Ovary (tissue), 9 donors: ENCODE results near the gene FIGLA. TPM values are rescaled to one million over a fixed set of nuclear protein-coding genes. Genes with fewer than 3 reads are reported as not detected.

Experiments used
- DNase-seq, 5 donors: peaks; one replicate each; pipeline ENCODE4 v3.0.0-alpha.2; 2019 to 2020
- H3K27ac ChIP-seq, 2 donors: fragments of 200-600 bp; one replicate each; pipeline versions ENCODE4 v1.5.1 to v1.8.0; 2019 to 2022
- H3K27me3 ChIP-seq: fragments of 200-600 bp; one replicate; pipeline ENCODE4 v1.8.0; 2022
- H3K36me3 ChIP-seq: fragments of 200-600 bp; sonication (generic); one replicate; pipeline ENCODE4 v1.5.1; 2019
- H3K4me1 ChIP-seq: one replicate; pipeline ENCODE4 v1.8.1; 2013; ENCODE audit warnings: mild to moderate bottlenecking, moderate library complexity; ENCODE audit not compliant: insufficient read depth
- H3K4me3 ChIP-seq: fragments of 200-600 bp; sonication (generic); one replicate; pipeline ENCODE4 v1.5.1; 2017
- H3K9me3 ChIP-seq, 2 donors: fragments of 200-600 bp in 1 of 2; sonication (generic) in 1 of 2; one replicate each; pipeline versions ENCODE4 v1.5.1 to v1.8.1; 2013 to 2019; ENCODE audit warnings: mild to moderate bottlenecking in 1 of 2, moderate library complexity in 1 of 2
- CTCF ChIP-seq, 3 donors: fragments of 450-650 bp in 2 of 3; fragments of 200-600 bp in 1 of 3; IDR thresholded peaks; one replicate each; pipeline versions ENCODE4 v1.5.1 to v1.8.0; 2016 to 2022; ENCODE audit warnings: antibody characterized with exemption in 3 of 3, mild to moderate bottlenecking in 1 of 3
- EP300 ChIP-seq: sonication (generic); formaldehyde crosslinking; IDR thresholded peaks from one replicate; pipeline ENCODE4 v1.6.1; 2017; ENCODE audit warnings: antibody characterized with exemption
- POLR2A ChIP-seq: fragments of 450-650 bp; IDR thresholded peaks from one replicate; pipeline ENCODE4 v1.6.1; 2017; ENCODE audit warnings: antibody characterized with exemption, mild to moderate bottlenecking, moderate library complexity
- WGBS, 3 donors: extraction: QIAGEN DNeasy Blood & Tissue Kit in 1 of 3; methylation state at CpG; one replicate each; pipeline versions ENCODE4 v1.1.5 to v1.1.7; 2013 to 2017; 5-methylcytosine and 5-hydroxymethylcytosine counted together
- intact Hi-C, 4 donors: fragments of 100-400 bp; cut with DNase I; formaldehyde crosslinking; loops; one replicate each; pipeline versions ENCODE4 v1.11.0 to v1.15.1; 2022 to 2023
- polyA plus RNA-seq, 2 donors: library from polyadenylated mRNA; stranded (reverse); fragments of 200-250 nt in 1 of 2; fragments of 350-450 nt in 1 of 2; fragmentation: Illumina TruSeq in 1 of 2; extraction: RNeasy Lipid Tissue Mini Kit (QIAGEN cat#74804) in 1 of 2; gene quantifications; one replicate each; pipeline ENCODE4 v1.2.3, GENCODE V29; 2013 to 2014
- small RNA-seq: library from RNA; depleted of rRNA; stranded (forward); fragments of <200 nt; gene quantifications from one replicate; pipeline ENCODE3, GENCODE V24; 2016
- total RNA-seq, 7 donors: library from RNA; depleted of rRNA in 2 of 7; stranded (reverse); fragments of >200 nt in 2 of 7; fragmentation: NEBNext Ultra II Directional in 3 of 7; extraction: Animal tissue kit (Norgen Biotek cat#: 25700) in 3 of 7; gene quantifications; one replicate each; pipeline versions ENCODE4 v1.1.0 to v1.2.4, GENCODE V29; 2016 to 2023
- donor health status: DM: no; HTN: no; CAD: no; lungs with moderate emphysema.
- donor health status: DM: no; HTN: no; CAD: no.
- donor health status: Bipolar disorder and iron deficiency.
- donor health status: DM: yes; HTN: yes; CAD: no.
- donor health status: DM: no; HTN: no; CAD: no.
- donor health status: DM: yes; HTN: yes; CAD: no.

The FIGLA gene
- total and polyA plus RNA-seq, 9 donors: 0.35 to 3.3 TPM; not detected in 7

GRCh38 chr2:70729647-70730046, 60.8 kb downstream of the FIGLA start:
- no peak overlapping the region for H3K27ac ChIP-seq
- no peaks in the 10 kb centered on the region for H3K27me3 ChIP-seq
- H3K4me3 ChIP-seq: no peak overlapping the region
- DNase-seq: no peak
- H3K36me3 ChIP-seq: no peaks in the 10 kb centered on the region
- no peak for TF ChIP-seq POLR2A
- no peak for TF ChIP-seq EP300
- TF ChIP-seq CTCF (IDR thresholded peaks at IDR 0.05): no peak
- intact Hi-C loops: no loop called here
- H3K9me3 ChIP-seq: no peaks in the 10 kb centered on the region
- no peaks in the 10 kb centered on the region for H3K4me1 ChIP-seq
- 92 to 94% (median 93%) methylated on average over 1 of the region's 1 CpG for WGBS, 3 donors

GRCh38 chr2:70728128-70728527, 62.3 kb downstream of the FIGLA start:
- Histone ChIP-seq H3K4me3 (no peak overlapping the region), H3K36me3 (no peaks in the 10 kb centered on the region), H3K4me1 (no peaks in the 10 kb centered on the region), H3K9me3 (no peaks in the 10 kb centered on the region), H3K27ac (no peak overlapping the region), H3K27me3 (no peaks in the 10 kb centered on the region)
- intact Hi-C loops: no loop called here
- TF ChIP-seq EP300 (no peak), POLR2A (no peak), CTCF (IDR thresholded peaks at IDR 0.05) (no peak)
- WGBS, 3 donors: 69 to 83% (median 77%) methylated on average over 7 of the region's 7 CpGs
- DNase-seq: no peak

Small RNA genes lying within 50 kb of the gene (small RNA-seq; reads per million reads assigned to genes)
- not detected for gene HMGN2P21

Other genes with a start within 250 kb of the FIGLA start
- 1 to 10 TPM in 5 of 7 donors, under 1 TPM in 2; 0.08 to 8.7 (median 1.2) TPM for gene TGFA, start 236.8 kb downstream of the FIGLA start, total RNA-seq
- gene TGFA, start 236.8 kb downstream of the FIGLA start, polyA plus RNA-seq: 1 to 10 TPM in 1 of 2 donors, under 1 TPM in 1; 0.36 to 1.4 TPM
- 1 to 10 TPM in 4 of 7 donors, under 1 TPM in 3; 0.38 to 6.2 (median 1.2) TPM for gene ADD2, start 22.4 kb downstream of the FIGLA start, total RNA-seq
- under 1 TPM; 0.29 to 0.62 TPM for gene ADD2, start 22.4 kb downstream of the FIGLA start, polyA plus RNA-seq
- gene CLEC4F, start 30.0 kb upstream of the FIGLA start, total RNA-seq: 1 to 10 TPM in 1 of 7 donors, under 1 TPM in 5, not detected in 1; 0.11 to 1.4 (median 0.38) TPM
- 1 to 10 TPM in 1 of 2 donors, under 1 TPM in 1; 0.50 to 1.3 TPM for gene CLEC4F, start 30.0 kb upstream of the FIGLA start, polyA plus RNA-seq
- 1 to 10 TPM in 1 of 7 donors, under 1 TPM in 4, not detected in 2; 0.13 to 1.5 (median 0.40) TPM for gene CD207, start 45.2 kb upstream of the FIGLA start, total RNA-seq
- gene CD207, start 45.2 kb upstream of the FIGLA start, polyA plus RNA-seq: under 1 TPM; 0.35 to 0.83 TPM
- gene VAX2, start 109.9 kb upstream of the FIGLA start, total RNA-seq: 1 to 10 TPM in 3 of 7 donors, under 1 TPM in 4; 0.24 to 2.8 (median 0.99) TPM
- 1 to 10 TPM in 1 of 2 donors, under 1 TPM in 1; 0.25 to 2.1 TPM for gene VAX2, start 109.9 kb upstream of the FIGLA start, polyA plus RNA-seq
- gene ATP6V1B1, start 145.3 kb upstream of the FIGLA start, total RNA-seq: 10 to 100 TPM in 2 of 7 donors, 1 to 10 TPM in 3, under 1 TPM in 1, not detected in 1; 0.72 to 11.9 (median 3.4) TPM
- 1 to 10 TPM in 1 of 2 donors, under 1 TPM in 1; 0.62 to 1.7 TPM for gene ATP6V1B1, start 145.3 kb upstream of the FIGLA start, polyA plus RNA-seq
- gene ANKRD53, start 188.0 kb upstream of the FIGLA start, total RNA-seq: 1 to 10 TPM; 2.0 to 8.3 (median 4.5) TPM
- gene ANKRD53, start 188.0 kb upstream of the FIGLA start, polyA plus RNA-seq: 1 to 10 TPM; 2.2 to 3.3 TPM
- 10 to 100 TPM; 21.6 to 62.9 (median 57.3) TPM for gene TEX261, start 204.2 kb upstream of the FIGLA start, total RNA-seq
- gene TEX261, start 204.2 kb upstream of the FIGLA start, polyA plus RNA-seq: 100 to 1,000 TPM in 1 of 2 donors, 10 to 100 TPM in 1; 44.4 to 132 TPM